Stimulated activated CD8-positive, alpha-beta memory T cell treated with anti-CD3 and anti-CD28 coated beads, Interleukin-7, amount 100 ng/mL, for 24 hours (primary cell): ENCODE measurements around the gene GDPD4.

Experiments used
- DNase-seq: peaks from one replicate; pipeline ENCODE4 v3.0.0-alpha.2; 2020; ENCODE audit warnings: low read depth

The GDPD4 gene

GRCh38 chr11:77189588-77190210 is 111.8 kb downstream of the GDPD4 start:
- no peak for DNase-seq

GRCh38 chr11:77188633-77189491 is 112.6 kb downstream of the GDPD4 start:
- DNase-seq, result no peak

- peak; percentile 48 for DNase-seq
Measured at GRCh38 chr11:77187776-77188632, 113.5 kb downstream of the GDPD4 start.

GRCh38 chr11:77187111-77187750 is 114.3 kb downstream of the GDPD4 start:
- no peak for DNase-seq

GRCh38 chr11:77186302-77186701 is 115.2 kb downstream of the GDPD4 start:
- no peak for DNase-seq

- no peak for DNase-seq
Measured at GRCh38 chr11:77184136-77184860, 117.2 kb downstream of the GDPD4 start.

- DNase-seq, result no peak
Measured at GRCh38 chr11:77183431-77183984, 118.0 kb downstream of the GDPD4 start.

GRCh38 chr11:77182542-77183430 is 118.7 kb downstream of the GDPD4 start:
- no peak for DNase-seq

- no peak for DNase-seq
Measured at GRCh38 chr11:77181799-77182541, 119.5 kb downstream of the GDPD4 start.

GRCh38 chr11:77181226-77181625 is 120.3 kb downstream of the GDPD4 start:
- DNase-seq, result no peak

- no peak for DNase-seq
Measured at GRCh38 chr11:77180346-77180745, 121.1 kb downstream of the GDPD4 start.

- no peak for DNase-seq
Measured at GRCh38 chr11:77179681-77180080, 121.8 kb downstream of the GDPD4 start.

GRCh38 chr11:77179048-77179447 is 122.4 kb downstream of the GDPD4 start:
- no peak for DNase-seq

GRCh38 chr11:77178150-77178549 is 123.3 kb downstream of the GDPD4 start:
- no peak for DNase-seq

GRCh38 chr11:77176996-77177395 is 124.5 kb downstream of the GDPD4 start:
- DNase-seq, result no peak

- DNase-seq, result no peak
Measured at GRCh38 chr11:77175869-77176539, 125.5 kb downstream of the GDPD4 start.

GRCh38 chr11:77175021-77175842 is 126.3 kb downstream of the GDPD4 start:
- no peak for DNase-seq

- no peak for DNase-seq
Measured at GRCh38 chr11:77174559-77174958, 126.9 kb downstream of the GDPD4 start.
